Astrocyte (in vitro differentiated cells and primary cell): ENCODE measurements around the gene CLDN4.

Source experiments
- EZH2 ChIP-seq: IDR thresholded peaks from 2 replicates; pipeline ENCODE4 v1.6.1; 2012; ENCODE audit warnings: mild to moderate bottlenecking, low read length, inconsistent platforms; ENCODE audit not compliant: insufficient read depth
- TF ChIP-seq, protein P1 (sequence below): IDR thresholded peaks from 2 replicates; pipeline ENCODE4 v1.5.1; 2011; ENCODE audit warnings: low read depth, mild to moderate bottlenecking, inconsistent platforms, low read length, moderate library complexity; ENCODE audit not compliant: insufficient read depth

DNA sequence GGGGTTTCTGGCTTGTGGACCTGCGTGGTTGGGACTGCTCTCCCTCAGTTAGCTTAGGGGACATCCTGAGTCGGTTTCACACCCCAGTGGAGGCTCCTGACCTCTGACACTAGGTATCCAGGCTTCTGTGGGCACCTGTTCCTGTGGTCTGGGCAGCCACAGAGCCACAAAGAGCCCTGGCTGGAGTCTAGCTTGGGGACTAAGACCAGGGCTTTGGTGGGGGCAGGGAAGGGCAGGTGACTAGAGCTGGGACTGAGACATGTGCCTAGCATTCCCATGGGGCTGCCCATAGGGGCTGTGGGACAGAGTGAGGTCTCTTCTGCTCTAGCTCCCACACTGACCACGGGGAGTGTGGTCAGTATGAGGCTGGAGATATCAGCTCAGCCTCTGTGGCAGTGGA, 26.1 kb downstream of the CLDN4 start:
- TF ChIP-seq, protein P1, sequence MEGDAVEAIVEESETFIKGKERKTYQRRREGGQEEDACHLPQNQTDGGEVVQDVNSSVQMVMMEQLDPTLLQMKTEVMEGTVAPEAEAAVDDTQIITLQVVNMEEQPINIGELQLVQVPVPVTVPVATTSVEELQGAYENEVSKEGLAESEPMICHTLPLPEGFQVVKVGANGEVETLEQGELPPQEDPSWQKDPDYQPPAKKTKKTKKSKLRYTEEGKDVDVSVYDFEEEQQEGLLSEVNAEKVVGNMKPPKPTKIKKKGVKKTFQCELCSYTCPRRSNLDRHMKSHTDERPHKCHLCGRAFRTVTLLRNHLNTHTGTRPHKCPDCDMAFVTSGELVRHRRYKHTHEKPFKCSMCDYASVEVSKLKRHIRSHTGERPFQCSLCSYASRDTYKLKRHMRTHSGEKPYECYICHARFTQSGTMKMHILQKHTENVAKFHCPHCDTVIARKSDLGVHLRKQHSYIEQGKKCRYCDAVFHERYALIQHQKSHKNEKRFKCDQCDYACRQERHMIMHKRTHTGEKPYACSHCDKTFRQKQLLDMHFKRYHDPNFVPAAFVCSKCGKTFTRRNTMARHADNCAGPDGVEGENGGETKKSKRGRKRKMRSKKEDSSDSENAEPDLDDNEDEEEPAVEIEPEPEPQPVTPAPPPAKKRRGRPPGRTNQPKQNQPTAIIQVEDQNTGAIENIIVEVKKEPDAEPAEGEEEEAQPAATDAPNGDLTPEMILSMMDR: no peak
- no peak for TF ChIP-seq EZH2
